ENCODE data around the gene TMEM132D. TPM values are rescaled to one million over a fixed set of nuclear protein-coding genes. Genes with fewer than 3 reads are reported as not detected.

The TMEM132D gene
- total RNA-seq, 1 donor from 2014 or later = 1.6 TPM

GRCh38 chr12:129790930-129791329, 112.9 kb downstream of the TMEM132D start:
- H3K27me3 ChIP-seq (ENCODE audit: control insufficient read depth in 3 of 3, insufficient read depth in 3 of 3, low read length in 3 of 3) = no peaks in the 10 kb centered on the region
- H3K4me1 ChIP-seq (ENCODE audit: control insufficient read depth in 3 of 3, insufficient read depth in 3 of 3, low read length in 3 of 3) = no peaks in the 10 kb centered on the region
- peaks cover 0 to 3% (median 0%) of the 10 kb centered on the region in 3 donors for H3K9me3 ChIP-seq (ENCODE audit: control insufficient read depth in 3 of 3, low read length in 3 of 3)
- no peak overlapping the region for H3K4me3 ChIP-seq (ENCODE audit: low read length in 3 of 3)
- H3K36me3 ChIP-seq (ENCODE audit: control insufficient read depth in 3 of 3, insufficient read depth in 3 of 3, low read length in 3 of 3) = no peaks in the 10 kb centered on the region
- no peak overlapping the region for H3K27ac ChIP-seq (ENCODE audit: low read depth, low read length)
- no peak overlapping the region for H3K9ac ChIP-seq (ENCODE audit: low read depth in 1 of 3, low read length in 3 of 3)

- Histone ChIP-seq H3K9me3 (ENCODE audit: control insufficient read depth in 3 of 3, low read length in 3 of 3) (peaks cover 0 to 3% (median 0%) of the 10 kb centered on the region in 3 donors), H3K9ac (ENCODE audit: low read depth in 1 of 3, low read length in 3 of 3) (no peak overlapping the region), H3K4me3 (ENCODE audit: low read length in 3 of 3) (no peak overlapping the region), H3K27ac (ENCODE audit: low read depth, low read length) (no peak overlapping the region), H3K27me3 (ENCODE audit: control insufficient read depth in 3 of 3, insufficient read depth in 3 of 3, low read length in 3 of 3) (no peaks in the 10 kb centered on the region), H3K36me3 (ENCODE audit: control insufficient read depth in 3 of 3, insufficient read depth in 3 of 3, low read length in 3 of 3) (no peaks in the 10 kb centered on the region), H3K4me1 (ENCODE audit: control insufficient read depth in 3 of 3, insufficient read depth in 3 of 3, low read length in 3 of 3) (no peaks in the 10 kb centered on the region)
Observed at GRCh38 chr12:129790331-129790730, 113.5 kb downstream of the TMEM132D start.

GRCh38 chr12:129789921-129790320, 113.9 kb downstream of the TMEM132D start:
- Histone ChIP-seq H3K9ac (ENCODE audit: low read depth in 1 of 3, low read length in 3 of 3) (no peak overlapping the region), H3K9me3 (ENCODE audit: control insufficient read depth in 3 of 3, low read length in 3 of 3) (peaks cover 0 to 6% (median 0%) of the 10 kb centered on the region in 3 donors), H3K36me3 (ENCODE audit: control insufficient read depth in 3 of 3, insufficient read depth in 3 of 3, low read length in 3 of 3) (no peaks in the 10 kb centered on the region), H3K27me3 (ENCODE audit: control insufficient read depth in 3 of 3, insufficient read depth in 3 of 3, low read length in 3 of 3) (no peaks in the 10 kb centered on the region), H3K4me1 (ENCODE audit: control insufficient read depth in 3 of 3, insufficient read depth in 3 of 3, low read length in 3 of 3) (no peaks in the 10 kb centered on the region), H3K4me3 (ENCODE audit: low read length in 3 of 3) (no peak overlapping the region), H3K27ac (ENCODE audit: low read depth, low read length) (no peak overlapping the region)

- Histone ChIP-seq H3K27me3 (ENCODE audit: control insufficient read depth in 3 of 3, insufficient read depth in 3 of 3, low read length in 3 of 3) (no peaks in the 10 kb centered on the region), H3K27ac (ENCODE audit: low read depth, low read length) (no peak overlapping the region), H3K36me3 (ENCODE audit: control insufficient read depth in 3 of 3, insufficient read depth in 3 of 3, low read length in 3 of 3) (no peaks in the 10 kb centered on the region), H3K9me3 (ENCODE audit: control insufficient read depth in 3 of 3, low read length in 3 of 3) (peaks cover 0 to 6% (median 0%) of the 10 kb centered on the region in 3 donors), H3K9ac (ENCODE audit: low read depth in 1 of 3, low read length in 3 of 3) (no peak overlapping the region), H3K4me3 (ENCODE audit: low read length in 3 of 3) (no peak overlapping the region), H3K4me1 (ENCODE audit: control insufficient read depth in 3 of 3, insufficient read depth in 3 of 3, low read length in 3 of 3) (no peaks in the 10 kb centered on the region)
Observed at GRCh38 chr12:129788506-129789084, 115.2 kb downstream of the TMEM132D start.

GRCh38 chr12:129779989-129780388, 123.8 kb downstream of the TMEM132D start:
- H3K36me3 ChIP-seq (ENCODE audit: control insufficient read depth in 3 of 3, insufficient read depth in 3 of 3, low read length in 3 of 3) = no peaks in the 10 kb centered on the region
- no peaks in the 10 kb centered on the region for H3K27me3 ChIP-seq (ENCODE audit: control insufficient read depth in 3 of 3, insufficient read depth in 3 of 3, low read length in 3 of 3)
- no peaks in the 10 kb centered on the region for H3K4me1 ChIP-seq (ENCODE audit: control insufficient read depth in 3 of 3, insufficient read depth in 3 of 3, low read length in 3 of 3)
- H3K9ac ChIP-seq (ENCODE audit: low read depth in 1 of 3, low read length in 3 of 3) = no peak overlapping the region
- H3K4me3 ChIP-seq (ENCODE audit: low read length in 3 of 3) = no peak overlapping the region
- peaks cover 0 to 3% (median 0%) of the 10 kb centered on the region in 3 donors for H3K9me3 ChIP-seq (ENCODE audit: control insufficient read depth in 3 of 3, low read length in 3 of 3)
- no peak overlapping the region for H3K27ac ChIP-seq (ENCODE audit: low read depth, low read length)

- Histone ChIP-seq H3K27ac (ENCODE audit: low read depth, low read length) (no peak overlapping the region), H3K36me3 (ENCODE audit: control insufficient read depth in 3 of 3, insufficient read depth in 3 of 3, low read length in 3 of 3) (no peaks in the 10 kb centered on the region), H3K9me3 (ENCODE audit: control insufficient read depth in 3 of 3, low read length in 3 of 3) (peaks cover 0 to 6% (median 0%) of the 10 kb centered on the region in 3 donors)
Observed at GRCh38 chr12:129779033-129779432, 124.8 kb downstream of the TMEM132D start.

GRCh38 chr12:129776977-129777667, 126.7 kb downstream of the TMEM132D start:
- Histone ChIP-seq H3K9me3 (ENCODE audit: control insufficient read depth in 3 of 3, low read length in 3 of 3) (peaks cover 0 to 6% (median 0%) of the 10 kb centered on the region in 3 donors), H3K27ac (ENCODE audit: low read depth, low read length) (no peak overlapping the region), H3K27me3 (ENCODE audit: control insufficient read depth in 3 of 3, insufficient read depth in 3 of 3, low read length in 3 of 3) (no peaks in the 10 kb centered on the region), H3K4me1 (ENCODE audit: control insufficient read depth in 3 of 3, insufficient read depth in 3 of 3, low read length in 3 of 3) (no peaks in the 10 kb centered on the region), H3K4me3 (ENCODE audit: low read length in 3 of 3) (no peak overlapping the region), H3K9ac (ENCODE audit: low read depth in 1 of 3, low read length in 3 of 3) (no peak overlapping the region), H3K36me3 (ENCODE audit: control insufficient read depth in 3 of 3, insufficient read depth in 3 of 3, low read length in 3 of 3) (no peaks in the 10 kb centered on the region)

More at GRCh38 chr12:129779033-129779432, 124.8 kb downstream of the TMEM132D start:
- no peak overlapping the region for H3K9ac ChIP-seq (ENCODE audit: low read depth in 1 of 3, low read length in 3 of 3)
- H3K27me3 ChIP-seq (ENCODE audit: control insufficient read depth in 3 of 3, insufficient read depth in 3 of 3, low read length in 3 of 3) = no peaks in the 10 kb centered on the region
- no peaks in the 10 kb centered on the region for H3K4me1 ChIP-seq (ENCODE audit: control insufficient read depth in 3 of 3, insufficient read depth in 3 of 3, low read length in 3 of 3)
- H3K4me3 ChIP-seq (ENCODE audit: low read length in 3 of 3) = no peak overlapping the region

- Histone ChIP-seq H3K36me3 (ENCODE audit: control insufficient read depth in 3 of 3, insufficient read depth in 3 of 3, low read length in 3 of 3) (no peaks in the 10 kb centered on the region), H3K4me1 (ENCODE audit: control insufficient read depth in 3 of 3, insufficient read depth in 3 of 3, low read length in 3 of 3) (no peaks in the 10 kb centered on the region), H3K27ac (ENCODE audit: low read depth, low read length) (no peak overlapping the region), H3K27me3 (ENCODE audit: control insufficient read depth in 3 of 3, insufficient read depth in 3 of 3, low read length in 3 of 3) (no peaks in the 10 kb centered on the region), H3K9ac (ENCODE audit: low read depth in 1 of 3, low read length in 3 of 3) (no peak overlapping the region), H3K9me3 (ENCODE audit: control insufficient read depth in 3 of 3, low read length in 3 of 3) (peaks cover 0 to 6% (median 0%) of the 10 kb centered on the region in 3 donors), H3K4me3 (ENCODE audit: low read length in 3 of 3) (no peak overlapping the region)
Observed at GRCh38 chr12:129772501-129773493, 131.0 kb downstream of the TMEM132D start.

GRCh38 chr12:129771238-129771637, 132.6 kb downstream of the TMEM132D start:
- H3K4me3 ChIP-seq (ENCODE audit: low read length in 3 of 3) = no peak overlapping the region
- H3K27me3 ChIP-seq (ENCODE audit: control insufficient read depth in 3 of 3, insufficient read depth in 3 of 3, low read length in 3 of 3) = no peaks in the 10 kb centered on the region
- peaks cover 0 to 6% (median 0%) of the 10 kb centered on the region in 3 donors for H3K9me3 ChIP-seq (ENCODE audit: control insufficient read depth in 3 of 3, low read length in 3 of 3)
- no peaks in the 10 kb centered on the region for H3K36me3 ChIP-seq (ENCODE audit: control insufficient read depth in 3 of 3, insufficient read depth in 3 of 3, low read length in 3 of 3)
- H3K27ac ChIP-seq (ENCODE audit: low read depth, low read length) = no peak overlapping the region
- H3K9ac ChIP-seq (ENCODE audit: low read depth in 1 of 3, low read length in 3 of 3) = no peak overlapping the region
- H3K4me1 ChIP-seq (ENCODE audit: control insufficient read depth in 3 of 3, insufficient read depth in 3 of 3, low read length in 3 of 3) = no peaks in the 10 kb centered on the region
